Hepatocyte (in vitro differentiated cells): ENCODE measurements around the gene PID1. TPM values are rescaled to one million over a fixed set of nuclear protein-coding genes. Genes with fewer than 3 reads are reported as not detected.

Experiments used
- DNase-seq: peaks from one replicate; pipeline ENCODE4 v3.0.0-alpha.2; 2016; ENCODE audit warnings: low spot score
- H2AFZ ChIP-seq: fragments of 200-600 bp; sonication (generic); 2 replicates; pipeline ENCODE4 v1.6.0; 2016; ENCODE audit warnings: antibody characterized with exemption, mild to moderate bottlenecking
- H3K27ac ChIP-seq: fragments of 200-600 bp; sonication (generic); 2 replicates; pipeline ENCODE4 v1.5.1; 2016; ENCODE audit warnings: mild to moderate bottlenecking
- H3K27me3 ChIP-seq: fragments of 200-600 bp; sonication (generic); 2 replicates; pipeline ENCODE4 v1.6.1; 2016
- H3K36me3 ChIP-seq: fragments of 200-600 bp; sonication (generic); replicated peaks from 2 replicates; pipeline ENCODE4 v1.5.1; 2016; ENCODE audit warnings: low read depth; ENCODE audit not compliant: insufficient read depth
- H3K4me1 ChIP-seq: fragments of 200-600 bp; sonication (generic); 2 replicates; pipeline ENCODE4 v1.5.1; 2016; ENCODE audit warnings: mild to moderate bottlenecking, moderate library complexity; ENCODE audit not compliant: insufficient read depth
- H3K4me2 ChIP-seq: fragments of 200-600 bp; sonication (generic); 2 replicates; pipeline ENCODE4 v1.6.0; 2016
- H3K4me3 ChIP-seq: fragments of 200-600 bp; sonication (generic); 2 replicates; pipeline ENCODE4 v1.5.1; 2016; ENCODE audit warnings: mild to moderate bottlenecking
- H3K79me2 ChIP-seq: fragments of 200-600 bp; sonication (generic); 2 replicates; pipeline ENCODE4 v1.6.0; 2017; ENCODE audit warnings: mild to moderate bottlenecking
- H3K9me2 ChIP-seq: fragments of 200-600 bp; sonication (generic); replicated peaks from 2 replicates; pipeline ENCODE4 v1.6.0; 2017; ENCODE audit warnings: mild to moderate bottlenecking; ENCODE audit not compliant: insufficient read depth
- H3K9me3 ChIP-seq: fragments of 200-600 bp; sonication (generic); 2 replicates; pipeline ENCODE4 v1.5.1; 2016; ENCODE audit warnings: low read depth, mild to moderate bottlenecking
- H4K20me1 ChIP-seq: fragments of 200-600 bp; sonication (generic); 2 replicates; pipeline ENCODE4 v1.6.0; 2016; ENCODE audit warnings: mild to moderate bottlenecking; ENCODE audit not compliant: insufficient read depth, poor library complexity, severe bottlenecking
- EZH2 ChIP-seq: fragments of 200-600 bp; sonication (generic); IDR thresholded peaks from 2 replicates; pipeline ENCODE4 v1.6.1; 2016; ENCODE audit warnings: antibody characterized with exemption, mild to moderate bottlenecking, borderline replicate concordance
- EZH2phosphoT487 ChIP-seq: fragments of 200-600 bp; sonication (generic); IDR thresholded peaks from one replicate; pipeline ENCODE4 v1.6.1; 2018; ENCODE audit warnings: antibody characterized with exemption, mild to moderate bottlenecking, low read depth, moderate library complexity; ENCODE audit not compliant: unreplicated experiment, severe bottlenecking
- WGBS: methylation state at CpG from one replicate; pipeline ENCODE4 v1.1.6; 2016; ENCODE audit warnings: low lambda C conversion rate; ENCODE audit errors: missing lambda C conversion rate; 5-methylcytosine and 5-hydroxymethylcytosine counted together
- polyA plus RNA-seq: library from polyadenylated mRNA; unstranded; fragments of >200 nt; fragmentation: Nextera tagmentation; extraction: Ambion mirVana; gene quantifications from 2 replicates; pipeline ENCODE4 v1.2.1, GENCODE V29; 2016
- total RNA-seq: library from RNA; depleted of rRNA; stranded (reverse); fragments of >200 nt; gene quantifications from 2 replicates; pipeline ENCODE4 v1.2.3, GENCODE V29; 2014
- TF ChIP-seq, protein P1 (sequence below): fragments of 200-600 bp; sonication (generic); IDR thresholded peaks from 2 replicates; pipeline ENCODE4 v1.5.1; 2016; ENCODE audit warnings: antibody characterized with exemption, mild to moderate bottlenecking; ENCODE audit not compliant: poor library complexity

Gene PID1
- total and polyA plus RNA-seq, 2 experiments from 2014 or later = 26.7 to 31.1 TPM

DNA sequence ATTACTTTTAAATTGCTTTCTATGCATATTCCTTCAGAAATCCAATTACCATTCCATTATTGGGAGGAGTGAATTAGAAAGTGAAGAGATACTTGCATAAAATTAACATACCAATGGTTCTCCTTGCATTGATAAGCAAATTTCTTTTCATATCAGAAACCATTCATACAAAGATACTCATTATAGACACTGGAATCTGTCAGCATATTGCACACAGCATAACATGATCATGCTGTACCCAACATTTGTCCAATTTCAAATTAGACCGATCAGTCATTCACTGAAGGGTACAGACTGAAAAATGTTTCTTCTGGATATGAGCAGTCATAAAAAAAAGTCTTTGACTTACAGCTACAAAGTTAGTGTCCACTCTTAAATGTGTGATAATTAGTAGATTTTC, 175.6 kb downstream of the PID1 start:
- TF ChIP-seq, protein P1, sequence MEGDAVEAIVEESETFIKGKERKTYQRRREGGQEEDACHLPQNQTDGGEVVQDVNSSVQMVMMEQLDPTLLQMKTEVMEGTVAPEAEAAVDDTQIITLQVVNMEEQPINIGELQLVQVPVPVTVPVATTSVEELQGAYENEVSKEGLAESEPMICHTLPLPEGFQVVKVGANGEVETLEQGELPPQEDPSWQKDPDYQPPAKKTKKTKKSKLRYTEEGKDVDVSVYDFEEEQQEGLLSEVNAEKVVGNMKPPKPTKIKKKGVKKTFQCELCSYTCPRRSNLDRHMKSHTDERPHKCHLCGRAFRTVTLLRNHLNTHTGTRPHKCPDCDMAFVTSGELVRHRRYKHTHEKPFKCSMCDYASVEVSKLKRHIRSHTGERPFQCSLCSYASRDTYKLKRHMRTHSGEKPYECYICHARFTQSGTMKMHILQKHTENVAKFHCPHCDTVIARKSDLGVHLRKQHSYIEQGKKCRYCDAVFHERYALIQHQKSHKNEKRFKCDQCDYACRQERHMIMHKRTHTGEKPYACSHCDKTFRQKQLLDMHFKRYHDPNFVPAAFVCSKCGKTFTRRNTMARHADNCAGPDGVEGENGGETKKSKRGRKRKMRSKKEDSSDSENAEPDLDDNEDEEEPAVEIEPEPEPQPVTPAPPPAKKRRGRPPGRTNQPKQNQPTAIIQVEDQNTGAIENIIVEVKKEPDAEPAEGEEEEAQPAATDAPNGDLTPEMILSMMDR = no peak
- no peak for TF ChIP-seq EZH2
- no peak for TF ChIP-seq EZH2phosphoT487

DNA sequence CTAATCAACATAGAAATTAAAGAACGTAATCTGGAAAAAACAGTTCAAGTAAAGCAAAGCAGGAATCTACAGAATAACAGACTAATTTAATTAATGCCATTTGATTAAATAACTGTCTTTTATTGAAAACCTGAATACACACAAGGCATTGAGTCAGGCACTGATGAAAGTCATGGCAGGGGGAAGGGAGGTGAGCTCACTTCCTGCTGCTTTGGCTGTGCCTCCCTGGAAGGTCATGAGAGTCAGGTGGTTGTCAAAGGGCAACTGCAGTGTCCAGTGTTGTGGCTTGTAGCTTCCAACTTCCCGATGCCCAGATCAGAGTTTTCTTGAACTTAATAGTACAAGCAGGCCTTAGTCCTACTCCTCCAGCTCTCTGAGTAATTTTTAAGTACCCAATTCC, 180.9 kb downstream of the PID1 start:
- Histone ChIP-seq H3K27me3 (no peaks in the 10 kb centered on the region), H3K9me2 (no peaks in the 10 kb centered on the region), H3K4me1 (peaks cover 30% of the 10 kb centered on the region), H3K27ac (no peak overlapping the region), H3K9me3 (no peaks in the 10 kb centered on the region), H2AFZ (no peak overlapping the region), H3K79me2 (no peaks in the 10 kb centered on the region), H3K36me3 (no peaks in the 10 kb centered on the region), H3K4me3 (no peak overlapping the region), H4K20me1 (no peaks in the 10 kb centered on the region), H3K4me2 (no peak overlapping the region)
- 88% methylated on average over 2 of the region's 2 CpGs for WGBS
- TF ChIP-seq EZH2 (no peak), EZH2phosphoT487 (no peak)
- TF ChIP-seq, protein P1 = no peak
- no peak for DNase-seq

More for the DNA sequence above, 175.6 kb downstream of the PID1 start:
- Histone ChIP-seq H3K4me2 (no peak overlapping the region), H3K27me3 (no peaks in the 10 kb centered on the region), H3K27ac (no peak overlapping the region), H4K20me1 (no peaks in the 10 kb centered on the region), H3K79me2 (peaks cover 2% of the 10 kb centered on the region), H3K4me3 (no peak overlapping the region), H3K9me3 (no peaks in the 10 kb centered on the region), H2AFZ (no peak overlapping the region), H3K9me2 (no peaks in the 10 kb centered on the region), H3K4me1 (no peaks in the 10 kb centered on the region), H3K36me3 (no peaks in the 10 kb centered on the region)
- DNase-seq = no peak
- 97% methylated on average over 1 of the region's 1 CpG for WGBS

DNA sequence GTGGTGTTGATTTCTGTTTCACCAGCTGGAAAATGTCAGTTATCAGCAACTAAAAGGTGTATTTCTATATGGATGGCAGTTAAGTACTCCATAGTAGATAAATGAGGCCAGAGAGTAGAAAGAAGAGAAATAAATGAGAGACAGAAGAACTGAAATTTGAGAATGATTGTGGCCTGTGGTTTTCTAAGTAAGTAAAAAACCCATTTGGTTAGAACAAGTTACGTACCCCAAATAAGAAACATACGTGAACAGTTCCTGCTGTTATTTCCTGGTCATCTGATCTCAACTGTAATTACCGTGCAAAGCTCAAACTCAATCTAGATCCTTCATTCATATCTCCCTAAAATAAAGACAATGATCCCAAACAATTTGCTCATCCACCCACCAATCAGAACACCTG, 181.3 kb downstream of the PID1 start:
- Histone ChIP-seq H3K4me2 (no peak overlapping the region), H3K9me3 (no peaks in the 10 kb centered on the region), H3K9me2 (no peaks in the 10 kb centered on the region), H3K4me3 (no peak overlapping the region), H3K27ac (peak overlapping the region; percentile 4), H4K20me1 (no peaks in the 10 kb centered on the region), H3K27me3 (no peaks in the 10 kb centered on the region), H3K79me2 (no peaks in the 10 kb centered on the region), H2AFZ (no peak overlapping the region), H3K36me3 (no peaks in the 10 kb centered on the region), H3K4me1 (peaks cover 30% of the 10 kb centered on the region)
- no peak for DNase-seq
- TF ChIP-seq, protein P1 = no peak
- TF ChIP-seq EZH2 = no peak
- no peak for TF ChIP-seq EZH2phosphoT487
- 51% methylated on average over 3 of the region's 3 CpGs for WGBS
